ENCODE data around the gene IPCEF1. TPM values are rescaled to one million over a fixed set of nuclear protein-coding genes. Genes with fewer than 3 reads are reported as not detected.
"Not testable (repeated sequence)": the region's sequence is repeated elsewhere in the genome, so short reads cannot be mapped to it uniquely, and the experiment has no call there.

IPCEF1 gene
- total RNA-seq, 4 donors from 2014 or later = 3.1 to 9.7 (median 3.4) TPM

GRCh38 chr6:154206996-154207395, 149.6 kb downstream of the IPCEF1 start:
- no peak overlapping the region for H3K4me3 ChIP-seq
- H3K27ac ChIP-seq = no peak overlapping the region
- TF ChIP-seq CTCF (IDR thresholded peaks at IDR 0.05) = no peak
- TF ChIP-seq POLR2A (IDR thresholded peaks at IDR 0.05) = no peak
- H3K36me3 ChIP-seq = no peaks in the 10 kb centered on the region
- intact Hi-C loops (cut with DNase I; ENCODE audit: low total_unique reads) = no loop called here
- DNase-seq = no peak
- H3K27me3 ChIP-seq = no peaks in the 10 kb centered on the region
- H3K9me3 ChIP-seq = no peaks in the 10 kb centered on the region
- no peaks in the 10 kb centered on the region for H3K4me1 ChIP-seq

DNA sequence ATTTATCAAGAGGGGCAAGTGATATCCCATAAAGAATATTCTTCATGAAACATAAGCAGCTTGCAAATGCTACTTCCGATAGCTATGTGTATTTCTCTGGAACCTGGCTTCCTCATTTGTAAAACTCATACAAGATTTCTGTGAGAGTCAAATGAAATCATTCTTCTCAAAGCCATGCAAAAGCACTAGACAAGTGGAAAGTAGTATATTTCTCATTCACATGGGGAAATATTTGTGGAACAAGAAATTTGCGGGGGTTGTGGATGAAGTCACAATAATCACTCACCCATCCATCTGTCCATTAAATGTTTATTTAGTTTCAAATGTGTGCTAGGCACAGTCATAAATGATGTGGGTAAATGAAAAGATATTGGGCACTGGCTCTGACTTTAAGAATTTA, 150.5 kb downstream of the IPCEF1 start:
- H3K27ac ChIP-seq = no peak overlapping the region
- no peaks in the 10 kb centered on the region for H3K9me3 ChIP-seq
- intact Hi-C loops (cut with DNase I; ENCODE audit: low total_unique reads) = no loop called here
- no peaks in the 10 kb centered on the region for H3K4me1 ChIP-seq
- no peaks in the 10 kb centered on the region for H3K27me3 ChIP-seq
- H3K36me3 ChIP-seq = no peaks in the 10 kb centered on the region
- TF ChIP-seq POLR2A (IDR thresholded peaks at IDR 0.05) = no peak
- TF ChIP-seq CTCF (IDR thresholded peaks at IDR 0.05) = no peak
- no peak overlapping the region for H3K4me3 ChIP-seq
- DNase-seq = no peak

DNA sequence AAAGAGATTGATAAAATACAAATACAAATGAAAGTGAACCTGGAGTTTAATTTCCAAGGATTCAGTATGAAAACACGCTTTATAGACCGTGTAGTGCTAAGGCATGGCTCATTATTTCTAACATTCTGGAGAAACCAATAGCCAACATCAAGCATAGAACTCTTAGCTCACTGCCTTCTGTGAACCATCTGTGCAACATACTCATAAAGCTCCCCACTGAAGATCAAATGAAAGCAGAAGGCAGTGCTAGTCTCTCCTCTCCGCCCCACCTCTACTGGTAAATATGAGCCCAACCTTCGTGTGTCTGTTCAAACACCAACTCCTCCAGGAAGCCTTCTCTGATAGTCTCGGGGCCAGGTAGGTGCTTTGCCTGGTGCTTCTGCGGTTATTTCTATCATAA, 153.6 kb downstream of the IPCEF1 start:
- H3K4me3 ChIP-seq = no peak overlapping the region
- no peaks in the 10 kb centered on the region for H3K36me3 ChIP-seq
- H3K9me3 ChIP-seq = no peaks in the 10 kb centered on the region
- no peak overlapping the region for H3K27ac ChIP-seq
- no peak for DNase-seq
- H3K4me1 ChIP-seq = no peaks in the 10 kb centered on the region
- TF ChIP-seq POLR2A (IDR thresholded peaks at IDR 0.05) = no peak
- TF ChIP-seq CTCF (IDR thresholded peaks at IDR 0.05) = no peak
- no peaks in the 10 kb centered on the region for H3K27me3 ChIP-seq
- intact Hi-C loops (cut with DNase I; ENCODE audit: low total_unique reads) = no loop called here

DNA sequence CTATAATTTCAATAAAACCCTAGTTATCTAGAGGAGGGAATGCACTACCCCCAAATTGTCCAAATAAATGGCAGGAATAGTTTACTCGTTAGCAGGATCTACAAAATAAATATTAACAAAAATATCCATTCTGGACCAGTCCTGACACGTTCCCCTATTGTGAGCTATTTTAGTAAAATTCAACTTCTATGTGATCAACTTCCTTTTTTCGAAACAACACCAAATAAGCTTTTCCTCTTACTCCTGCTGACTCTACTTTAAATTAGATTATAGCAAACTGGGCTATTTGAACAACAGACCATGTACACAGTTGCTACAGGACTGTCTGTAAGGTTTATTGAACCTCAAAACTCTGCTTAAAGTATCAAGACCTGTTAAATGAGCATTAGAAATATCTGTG, 154.3 kb downstream of the IPCEF1 start:
- Histone ChIP-seq H3K27me3 (no peaks in the 10 kb centered on the region), H3K27ac (no peak overlapping the region), H3K4me3 (no peak overlapping the region), H3K4me1 (no peaks in the 10 kb centered on the region), H3K9me3 (no peaks in the 10 kb centered on the region), H3K36me3 (no peaks in the 10 kb centered on the region)
- TF ChIP-seq CTCF (IDR thresholded peaks at IDR 0.05) (no peak), POLR2A (IDR thresholded peaks at IDR 0.05) (no peak)
- no peak for DNase-seq
- intact Hi-C loops (cut with DNase I; ENCODE audit: low total_unique reads) = no loop called here

DNA sequence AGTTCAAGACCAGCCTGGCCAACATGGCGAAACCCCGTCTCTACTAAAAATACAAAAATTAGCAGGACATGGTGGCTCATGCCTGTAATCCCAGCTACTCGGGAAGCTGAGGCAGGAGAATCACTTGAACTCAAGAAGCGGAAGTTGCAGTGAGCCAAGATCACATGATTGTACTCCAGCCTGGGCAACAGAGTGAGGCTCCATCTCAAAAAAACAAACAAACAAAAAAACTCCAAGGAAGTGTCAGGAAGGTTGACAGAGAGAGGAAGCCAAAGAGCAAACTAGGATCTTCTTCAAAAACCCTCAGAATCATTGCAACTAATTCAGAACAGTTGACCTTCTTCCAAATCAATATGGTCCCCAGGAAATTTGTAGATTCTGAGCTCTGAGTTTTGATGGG, 154.9 kb downstream of the IPCEF1 start:
- DNase-seq; H3K9me3 ChIP-seq; H3K4me1 ChIP-seq; H3K27ac ChIP-seq; H3K27me3 ChIP-seq; intact Hi-C loops (cut with DNase I; ENCODE audit: low total_unique reads); H3K4me3 ChIP-seq; H3K36me3 ChIP-seq: not testable (repeated sequence)

GRCh38 chr6:154197196-154197860, 159.3 kb downstream of the IPCEF1 start:
- TF ChIP-seq POLR2A (IDR thresholded peaks at IDR 0.05) (no peak), CTCF (IDR thresholded peaks at IDR 0.05) (no peak)
- intact Hi-C loops (cut with DNase I; ENCODE audit: low total_unique reads) = no loop called here
- no peaks in the 10 kb centered on the region for H3K4me1 ChIP-seq
- no peaks in the 10 kb centered on the region for H3K36me3 ChIP-seq
- H3K27ac ChIP-seq = no peak overlapping the region
- H3K27me3 ChIP-seq = no peaks in the 10 kb centered on the region
- DNase-seq = no peak
- H3K9me3 ChIP-seq = no peaks in the 10 kb centered on the region
- no peak overlapping the region for H3K4me3 ChIP-seq
